ENCODE results near the gene CDH4.

CDH4 gene

DNA sequence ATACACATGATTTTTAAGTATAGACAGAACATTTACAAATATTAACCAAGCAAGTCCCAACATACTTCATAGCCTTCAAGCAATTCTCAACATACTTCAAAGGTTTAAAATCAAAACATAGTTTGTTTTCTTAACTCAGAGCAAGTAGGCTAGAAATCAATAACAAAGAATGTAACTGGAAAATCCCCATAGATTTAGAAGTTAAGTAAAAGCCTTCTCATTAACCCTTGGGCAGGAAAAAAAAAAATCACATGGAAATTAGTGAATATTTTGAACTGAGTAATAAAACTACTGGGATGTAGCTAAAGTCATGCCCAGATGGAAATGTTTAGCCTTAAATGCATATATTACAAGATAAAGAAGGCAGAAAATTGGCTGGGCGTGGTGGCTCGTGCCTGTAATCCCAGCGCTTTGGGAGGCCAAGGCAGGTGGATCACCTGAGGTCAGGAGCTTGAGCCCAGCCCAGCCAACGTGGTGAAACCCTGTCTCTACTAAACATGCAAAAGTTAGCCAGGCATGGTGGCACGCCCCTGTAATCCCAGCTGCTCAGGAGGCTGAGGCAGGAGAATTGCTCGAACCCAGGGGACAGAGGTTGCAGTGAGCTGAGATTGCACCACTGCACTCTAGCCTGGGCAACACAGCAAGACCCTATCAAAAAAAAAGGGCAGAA is 497.5 kb downstream of the CDH4 start:
- DNase-seq = no peak

- DNase-seq = no peak
Observed at GRCh38 chr20:61750093-61750492, 498.0 kb downstream of the CDH4 start.

DNA sequence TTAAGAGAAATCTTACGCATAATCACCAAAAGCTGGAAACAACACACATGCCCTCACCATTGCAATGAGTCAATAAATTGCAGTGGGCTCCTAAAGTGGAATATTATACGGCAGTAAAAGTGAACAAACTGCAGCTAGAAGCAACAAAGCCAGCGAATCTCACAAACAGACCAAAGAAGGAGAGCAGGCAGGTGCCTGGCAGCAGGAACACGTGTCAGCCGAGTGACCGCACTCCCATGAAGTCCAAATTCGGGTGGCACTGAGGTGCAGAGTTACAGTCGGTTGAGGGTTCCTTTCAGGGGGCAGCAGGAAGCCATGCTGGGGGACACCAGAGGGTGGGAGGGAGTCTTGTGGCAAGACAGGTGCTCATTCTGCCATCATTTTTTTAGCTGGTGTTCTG is 500.5 kb downstream of the CDH4 start:
- DNase-seq = no peak

- DNase-seq = peak; percentile 1
Observed at GRCh38 chr20:61753316-61753942, 501.4 kb downstream of the CDH4 start.

GRCh38 chr20:61753987-61754956 is 502.2 kb downstream of the CDH4 start:
- DNase-seq = no peak

DNA sequence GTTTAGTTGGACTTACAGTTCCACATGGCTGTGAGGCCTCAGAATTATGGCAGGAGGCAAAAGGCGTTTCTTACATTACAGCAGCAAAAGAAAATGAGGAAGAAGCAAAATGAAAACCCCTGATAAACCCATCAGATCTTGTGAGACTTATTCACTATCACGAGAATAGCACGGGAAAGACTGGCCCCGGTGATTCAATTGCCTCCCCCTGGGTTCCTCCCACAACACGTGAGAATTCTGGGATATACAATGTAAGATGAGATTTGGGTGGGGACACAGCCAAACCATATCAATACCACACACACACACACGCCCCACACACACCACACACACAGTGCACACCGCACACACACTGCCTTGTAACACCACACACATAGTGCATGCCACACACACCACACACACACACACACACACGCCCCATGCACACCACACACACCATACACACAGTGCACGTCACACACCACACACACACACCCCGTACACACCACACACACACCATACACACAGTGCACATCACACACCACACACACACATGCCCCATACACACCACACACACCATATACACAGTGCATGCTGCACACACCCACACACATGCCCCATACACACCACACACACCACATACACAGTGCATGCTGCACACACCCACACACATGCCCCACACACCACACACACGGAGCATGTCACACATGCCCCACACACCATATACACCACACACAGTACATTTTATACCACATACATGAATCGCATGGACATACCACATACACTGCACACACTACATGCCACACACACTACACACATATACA is 503.1 kb downstream of the CDH4 start:
- no peak for DNase-seq

DNA sequence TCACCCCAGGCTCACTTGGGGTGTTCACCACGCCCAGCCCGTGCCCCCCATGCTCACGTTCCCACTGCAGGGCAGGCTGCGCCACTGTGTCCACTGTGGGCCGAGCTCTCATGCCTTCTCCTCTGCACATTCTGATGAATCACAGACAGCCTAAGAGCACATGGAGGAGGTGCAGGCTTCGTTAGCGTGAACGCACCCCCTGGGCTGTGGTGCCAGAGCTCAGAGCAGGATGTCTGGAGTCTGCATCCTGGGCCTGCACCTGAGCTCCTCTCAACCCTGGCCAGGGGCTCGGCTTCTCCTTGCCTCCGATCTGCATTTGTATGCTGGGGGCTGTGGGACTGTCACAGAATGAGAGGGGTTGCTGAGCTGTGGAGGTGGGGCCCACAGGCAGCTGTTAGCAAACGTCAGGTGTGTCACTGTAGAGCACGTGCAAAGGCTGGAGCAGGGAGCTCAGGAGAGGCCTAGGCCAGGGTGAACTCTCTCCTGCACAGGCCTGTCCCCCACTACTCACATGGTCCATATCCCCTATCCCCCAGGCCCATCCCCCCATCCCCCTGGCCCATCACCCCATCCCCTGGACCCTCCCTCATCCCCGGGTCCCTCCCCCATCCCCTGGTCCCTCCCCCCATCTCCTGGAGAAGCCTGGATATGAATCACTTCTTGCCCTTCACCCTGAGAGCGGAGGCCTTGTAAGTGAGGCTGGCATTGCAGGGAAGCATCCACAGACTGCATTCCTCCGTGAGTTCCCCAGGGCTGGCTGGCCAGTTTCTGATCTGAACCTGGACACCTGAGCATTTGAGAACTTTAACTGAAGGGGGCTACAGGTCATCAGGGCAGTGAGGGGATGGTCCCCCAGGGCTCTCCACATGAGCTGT is 504.1 kb downstream of the CDH4 start:
- no peak for DNase-seq

DNA sequence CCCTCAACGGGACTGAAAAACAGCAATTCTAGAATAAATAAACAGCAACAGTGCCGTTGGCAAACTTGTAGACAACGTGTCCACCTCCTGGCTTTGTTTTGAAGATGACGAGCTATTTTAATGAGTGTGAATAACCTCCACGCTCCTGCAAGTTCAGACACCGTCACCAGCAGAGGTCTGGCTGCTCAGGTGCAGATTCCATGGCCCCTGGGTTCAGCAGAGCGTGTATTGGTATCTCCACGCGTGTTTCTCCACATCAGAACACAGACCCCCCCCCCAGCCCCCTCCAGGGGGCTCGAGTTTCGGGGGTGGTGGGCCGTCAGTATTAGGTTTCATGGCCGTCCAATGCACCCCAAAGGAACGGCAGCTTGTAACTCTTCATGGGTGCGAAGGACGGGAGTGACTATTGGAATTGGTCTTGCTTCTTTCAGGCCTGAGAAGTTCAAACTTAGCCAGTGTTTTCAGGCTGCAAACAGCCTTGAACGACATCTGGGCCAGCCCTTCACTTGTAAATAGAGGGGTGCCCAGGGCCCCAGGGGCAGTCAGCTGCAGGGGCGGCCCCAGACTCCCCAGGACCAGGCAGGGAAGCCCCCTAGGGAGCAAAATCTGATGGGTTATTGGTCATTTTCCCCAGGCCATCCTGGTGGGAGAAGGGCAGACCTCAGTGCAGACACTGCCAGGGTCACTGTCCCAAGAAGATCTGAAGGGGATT is 505.1 kb downstream of the CDH4 start:
- no peak for DNase-seq

DNA sequence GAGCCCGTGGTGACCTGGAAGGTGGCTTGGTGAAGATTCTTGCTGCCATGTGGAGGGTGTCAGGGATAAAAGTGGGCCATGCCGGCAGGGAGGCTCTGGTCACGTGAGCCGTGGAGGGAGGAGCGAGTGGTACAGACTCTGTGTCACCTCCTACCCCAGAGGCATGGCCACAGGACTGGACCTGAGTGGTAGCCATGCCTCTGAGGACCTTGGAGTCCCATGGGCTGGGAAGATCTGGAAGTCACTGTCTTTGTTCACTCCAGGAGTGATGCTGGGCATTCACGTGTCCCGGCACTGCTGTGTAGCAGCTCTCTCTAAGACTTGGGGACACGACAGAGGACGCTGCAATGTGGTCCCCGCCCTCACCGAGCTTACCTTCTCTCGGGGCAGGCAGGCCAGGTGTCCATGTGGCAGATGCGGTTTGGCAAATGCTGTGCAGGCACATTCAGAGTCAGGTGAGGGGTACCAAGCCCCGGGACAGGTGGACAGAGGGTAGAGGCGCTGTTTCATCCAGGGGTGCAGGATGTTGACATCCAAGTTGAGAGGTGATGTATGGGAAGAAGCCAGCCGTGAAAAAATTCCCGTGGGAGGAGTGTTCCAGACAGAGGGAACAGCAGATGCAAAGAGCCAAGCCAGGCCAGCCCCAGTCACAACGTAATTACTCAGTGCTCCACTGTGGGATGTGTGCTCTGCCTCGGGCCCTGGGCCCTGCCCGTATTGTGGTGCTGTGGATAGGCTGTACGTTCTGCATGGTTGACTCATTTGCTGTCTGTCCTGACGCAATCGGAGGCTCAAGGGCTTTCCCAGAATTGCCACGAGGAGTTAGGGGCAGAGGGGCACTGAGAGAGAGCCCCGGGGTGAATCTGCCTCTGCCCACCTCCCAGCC is 505.9 kb downstream of the CDH4 start:
- no peak for DNase-seq

DNA sequence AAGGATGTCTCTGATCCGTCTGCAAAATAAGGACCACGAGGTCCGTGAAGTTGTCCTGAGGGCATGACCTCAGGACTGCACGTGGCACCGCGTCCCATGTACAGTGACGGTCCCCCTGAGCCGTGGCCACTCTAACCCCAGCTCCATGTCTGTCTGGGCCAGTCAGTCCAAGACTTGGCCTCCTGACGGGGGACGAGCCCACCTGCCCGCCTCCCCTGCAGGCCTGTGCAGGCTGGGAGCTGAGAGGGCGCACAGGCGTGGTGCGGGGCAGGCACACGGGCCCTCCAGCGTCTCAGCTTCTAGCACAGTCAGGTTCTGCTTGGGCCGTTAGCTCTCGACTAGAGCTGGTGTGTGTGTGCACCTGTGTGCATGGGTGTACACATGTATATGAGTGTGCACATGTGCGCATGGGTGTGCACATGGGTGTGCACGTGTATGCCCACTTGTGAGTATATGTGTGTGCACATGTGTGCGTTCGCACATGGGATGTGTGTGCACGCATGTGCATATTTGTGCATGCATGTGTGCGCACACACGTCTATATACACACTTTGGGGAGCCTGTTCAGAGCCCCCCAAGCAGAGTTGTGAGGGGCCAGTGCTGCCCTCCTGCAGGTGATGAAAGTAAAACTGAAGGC is 506.6 kb downstream of the CDH4 start:
- DNase-seq = no peak

DNA sequence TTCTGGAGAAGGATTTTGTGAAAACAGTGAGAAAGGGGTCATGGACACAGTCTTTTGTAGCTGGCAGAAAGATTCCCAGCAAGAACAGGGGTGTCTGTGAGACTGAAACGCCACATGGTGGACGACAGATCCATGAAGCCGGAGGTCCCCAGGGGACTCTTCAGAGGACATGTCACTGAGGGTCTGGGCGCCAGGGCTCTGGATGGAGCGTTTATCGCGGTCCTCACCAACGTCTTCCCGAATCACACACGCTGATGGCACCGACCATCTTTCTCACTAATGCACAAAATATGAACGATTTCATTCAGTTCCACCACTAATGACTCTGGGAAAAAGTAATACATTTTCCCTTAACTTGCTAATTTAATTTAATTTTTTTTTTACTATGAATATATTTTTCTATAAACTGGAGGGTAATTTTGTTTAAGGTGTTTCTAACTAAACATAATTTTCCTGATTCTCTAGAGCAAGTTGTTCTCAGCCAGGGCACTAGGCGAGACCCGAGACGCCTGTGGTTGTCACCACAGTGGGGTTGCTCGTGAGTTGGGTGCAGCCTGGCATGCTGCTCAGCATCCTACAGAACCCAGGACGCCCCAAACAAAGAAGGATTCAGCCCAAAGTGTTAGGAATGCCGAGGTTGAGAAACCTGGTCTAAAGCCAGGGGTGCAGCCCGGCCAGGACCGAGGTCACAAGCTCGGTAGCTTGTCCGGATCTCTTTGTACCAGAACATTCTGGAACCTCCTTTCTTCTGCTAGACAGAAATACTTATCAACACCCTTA is 507.4 kb downstream of the CDH4 start:
- DNase-seq = no peak

- no peak for DNase-seq
Observed at GRCh38 chr20:61760321-61760720, 508.3 kb downstream of the CDH4 start.

GRCh38 chr20:61760731-61761130 is 508.7 kb downstream of the CDH4 start:
- no peak for DNase-seq

DNA sequence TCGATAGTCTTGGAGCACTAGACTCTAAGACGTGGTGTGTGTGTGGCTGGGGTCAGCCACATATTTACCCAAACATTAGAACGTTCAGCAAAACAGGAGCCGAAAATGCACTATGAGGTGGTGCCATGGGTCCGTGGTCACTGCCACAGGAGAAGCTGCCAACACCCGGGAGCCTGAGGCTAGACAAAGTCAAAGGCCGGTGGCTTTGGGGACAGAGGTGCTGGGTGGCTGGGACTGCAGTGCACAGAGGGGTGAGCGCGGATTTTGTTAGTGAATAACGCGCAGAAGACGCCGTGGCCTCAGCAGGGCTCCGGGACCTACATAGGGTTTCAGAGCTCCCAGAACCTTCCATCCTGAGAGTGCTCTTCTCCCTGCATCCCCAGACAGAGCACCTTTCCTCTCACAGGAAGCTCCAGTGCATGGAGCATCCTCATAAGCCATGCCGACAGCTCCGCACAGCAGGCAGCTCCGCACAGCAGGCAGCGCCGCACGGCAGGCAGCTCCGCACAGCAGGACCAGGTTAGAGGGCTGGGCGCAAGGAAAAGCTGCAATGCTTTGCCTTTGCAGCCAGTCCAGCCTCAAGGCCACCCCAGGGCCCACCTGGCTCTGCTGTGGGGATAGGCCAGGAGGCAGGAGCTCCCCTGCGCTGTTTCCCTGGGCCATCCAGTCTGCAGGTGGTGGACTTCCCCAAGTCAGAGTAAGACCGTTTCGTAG is 509.5 kb downstream of the CDH4 start:
- DNase-seq = no peak

GRCh38 chr20:61762167-61762710 is 510.2 kb downstream of the CDH4 start:
- DNase-seq = no peak

- no peak for DNase-seq
Observed at GRCh38 chr20:61762886-61763739, 511.1 kb downstream of the CDH4 start.

Measured in NCI-H2171 treated with DMSO at 0.1 percent for 48 hours (cell line).